Measurements from ENCODE around the gene DPYSL3.
A peak's percentile ranks its signal among the peaks of the same experiment; 100 is the strongest.

The DPYSL3 gene

GRCh38 chr5:147460380-147460779 lies 49.5 kb downstream of the DPYSL3 start:
- WGBS, result 99% methylated on average over 2 of the region's 2 CpGs
- no peak overlapping the region for H4K8ac ChIP-seq (ENCODE audit: low read length)
- peaks cover 2% of the 10 kb centered on the region for H3K4me1 ChIP-seq (ENCODE audit: control insufficient read depth, insufficient read depth, low read depth, low read length)
- H3K36me3 ChIP-seq (ENCODE audit: control insufficient read depth in 1 of 2, insufficient read depth in 2 of 2, low read depth in 1 of 2, low read length in 2 of 2), result no peaks in the 10 kb centered on the region
- H3K27ac ChIP-seq (ENCODE audit: low read length, poor library complexity, severe bottlenecking), result no peak overlapping the region
- no peak overlapping the region for H3K4me3 ChIP-seq (ENCODE audit: insufficient read depth in 1 of 2, low read depth in 1 of 2, low read length in 2 of 2)
- H2BK120ac ChIP-seq (ENCODE audit: low read depth, low read length), result no peak overlapping the region
- DNase-seq, result no peak
- H3K9ac ChIP-seq (ENCODE audit: low read length), result no peak overlapping the region
- H3K23ac ChIP-seq (ENCODE audit: low read length in 2 of 2), result no peak overlapping the region
- H4K91ac ChIP-seq (ENCODE audit: low read length), result no peak overlapping the region
- H3K4me2 ChIP-seq (ENCODE audit: low read length, poor library complexity, severe bottlenecking), result no peak overlapping the region
- H3K27me3 ChIP-seq (ENCODE audit: control insufficient read depth in 1 of 2, insufficient read depth in 1 of 2, low read length in 2 of 2), result no peaks in the 10 kb centered on the region
- no peak overlapping the region for H3K14ac ChIP-seq (ENCODE audit: low read length in 2 of 2)
- H3K4ac ChIP-seq (ENCODE audit: low read depth in 1 of 2, low read length in 2 of 2), result no peak overlapping the region
- no peak overlapping the region for H2AFZ ChIP-seq (ENCODE audit: low read depth, low read length)
- H2BK15ac ChIP-seq (ENCODE audit: low read depth, poor library complexity, severe bottlenecking), result no peak overlapping the region
- no peaks in the 10 kb centered on the region for H3K9me3 ChIP-seq (ENCODE audit: control insufficient read depth, low read length)
- H2BK5ac ChIP-seq (ENCODE audit: low read depth, low read length, poor library complexity, severe bottlenecking), result no peak overlapping the region
- H3K18ac ChIP-seq (ENCODE audit: low read depth in 1 of 2, low read length in 2 of 2), result no peak overlapping the region
- peaks cover 32% of the 10 kb centered on the region for H3K79me1 ChIP-seq (replicated peaks; ENCODE audit: low read length, poor library complexity, severe bottlenecking)
- H2BK12ac ChIP-seq (ENCODE audit: low read length in 2 of 2), result no peak overlapping the region
- no peak overlapping the region for H2AK5ac ChIP-seq (ENCODE audit: low read length, severe bottlenecking)

GRCh38 chr5:147458581-147458980 lies 51.3 kb downstream of the DPYSL3 start:
- no peak overlapping the region for H2AK5ac ChIP-seq (ENCODE audit: low read length, severe bottlenecking)
- H3K27me3 ChIP-seq (ENCODE audit: control insufficient read depth in 1 of 2, insufficient read depth in 1 of 2, low read length in 2 of 2), result no peaks in the 10 kb centered on the region
- H3K4me3 ChIP-seq (ENCODE audit: insufficient read depth in 1 of 2, low read depth in 1 of 2, low read length in 2 of 2), result no peak overlapping the region
- peaks cover 4% of the 10 kb centered on the region for H3K4me1 ChIP-seq (ENCODE audit: control insufficient read depth, insufficient read depth, low read depth, low read length)
- no peak overlapping the region for H3K14ac ChIP-seq (ENCODE audit: low read length in 2 of 2)
- no peak overlapping the region for H2AFZ ChIP-seq (ENCODE audit: low read depth, low read length)
- no peak overlapping the region for H3K9ac ChIP-seq (ENCODE audit: low read length)
- no peak overlapping the region for H3K27ac ChIP-seq (ENCODE audit: low read length, poor library complexity, severe bottlenecking)
- no peak overlapping the region for H2BK15ac ChIP-seq (ENCODE audit: low read depth, poor library complexity, severe bottlenecking)
- H2BK12ac ChIP-seq (ENCODE audit: low read length in 2 of 2), result peak overlapping the region in 1 of 2 experiments; percentile 24
- no peak overlapping the region for H2BK120ac ChIP-seq (ENCODE audit: low read depth, low read length)
- peaks cover 26% of the 10 kb centered on the region for H3K79me1 ChIP-seq (replicated peaks; ENCODE audit: low read length, poor library complexity, severe bottlenecking)
- no peaks in the 10 kb centered on the region for H3K9me3 ChIP-seq (ENCODE audit: control insufficient read depth, low read length)
- H3K4me2 ChIP-seq (ENCODE audit: low read length, poor library complexity, severe bottlenecking), result no peak overlapping the region
- no peak overlapping the region for H3K23ac ChIP-seq (ENCODE audit: low read length in 2 of 2)
- H3K18ac ChIP-seq (ENCODE audit: low read depth in 1 of 2, low read length in 2 of 2), result no peak overlapping the region
- no peaks in the 10 kb centered on the region for H3K36me3 ChIP-seq (ENCODE audit: control insufficient read depth in 1 of 2, insufficient read depth in 2 of 2, low read depth in 1 of 2, low read length in 2 of 2)
- H3K4ac ChIP-seq (ENCODE audit: low read depth in 1 of 2, low read length in 2 of 2), result no peak overlapping the region
- no peak overlapping the region for H4K91ac ChIP-seq (ENCODE audit: low read length)
- DNase-seq, result no peak
- H2BK5ac ChIP-seq (ENCODE audit: low read depth, low read length, poor library complexity, severe bottlenecking), result no peak overlapping the region
- WGBS, result 98% methylated on average over 3 of the region's 3 CpGs
- H4K8ac ChIP-seq (ENCODE audit: low read length), result no peak overlapping the region

GRCh38 chr5:147455822-147456450 lies 53.9 kb downstream of the DPYSL3 start:
- H2BK15ac ChIP-seq (ENCODE audit: low read depth, poor library complexity, severe bottlenecking), result no peak overlapping the region
- no peak overlapping the region for H3K18ac ChIP-seq (ENCODE audit: low read depth in 1 of 2, low read length in 2 of 2)
- no peak overlapping the region for H4K8ac ChIP-seq (ENCODE audit: low read length)
- H3K9ac ChIP-seq (ENCODE audit: low read length), result peak overlapping the region; percentile 93
- peaks cover 14% of the 10 kb centered on the region for H3K4me1 ChIP-seq (ENCODE audit: control insufficient read depth, insufficient read depth, low read depth, low read length)
- DNase-seq, result peak; percentile 15
- peak overlapping the region in 1 of 2 experiments; percentile 89 for H3K4me3 ChIP-seq (ENCODE audit: insufficient read depth in 1 of 2, low read depth in 1 of 2, low read length in 2 of 2)
- H3K36me3 ChIP-seq (ENCODE audit: control insufficient read depth in 1 of 2, insufficient read depth in 2 of 2, low read depth in 1 of 2, low read length in 2 of 2), result no peaks in the 10 kb centered on the region
- no peak overlapping the region for H3K14ac ChIP-seq (ENCODE audit: low read length in 2 of 2)
- H3K4ac ChIP-seq (ENCODE audit: low read depth in 1 of 2, low read length in 2 of 2), result no peak overlapping the region
- no peak overlapping the region for H2BK120ac ChIP-seq (ENCODE audit: low read depth, low read length)
- peaks cover 0 to 5% of the 10 kb centered on the region in 2 experiments for H3K27me3 ChIP-seq (ENCODE audit: control insufficient read depth in 1 of 2, insufficient read depth in 1 of 2, low read length in 2 of 2)
- WGBS, result 83% methylated on average over 1 of the region's 1 CpG
- no peak overlapping the region for H3K4me2 ChIP-seq (ENCODE audit: low read length, poor library complexity, severe bottlenecking)
- no peak overlapping the region for H3K27ac ChIP-seq (ENCODE audit: low read length, poor library complexity, severe bottlenecking)
- H2AFZ ChIP-seq (ENCODE audit: low read depth, low read length), result no peak overlapping the region
- H3K79me1 ChIP-seq (replicated peaks; ENCODE audit: low read length, poor library complexity, severe bottlenecking), result peaks cover 19% of the 10 kb centered on the region
- no peak overlapping the region for H2AK5ac ChIP-seq (ENCODE audit: low read length, severe bottlenecking)
- no peak overlapping the region for H4K91ac ChIP-seq (ENCODE audit: low read length)
- no peak overlapping the region for H3K23ac ChIP-seq (ENCODE audit: low read length in 2 of 2)
- H2BK12ac ChIP-seq (ENCODE audit: low read length in 2 of 2), result no peak overlapping the region
- H2BK5ac ChIP-seq (ENCODE audit: low read depth, low read length, poor library complexity, severe bottlenecking), result no peak overlapping the region
- H3K9me3 ChIP-seq (ENCODE audit: control insufficient read depth, low read length), result no peaks in the 10 kb centered on the region

DNA sequence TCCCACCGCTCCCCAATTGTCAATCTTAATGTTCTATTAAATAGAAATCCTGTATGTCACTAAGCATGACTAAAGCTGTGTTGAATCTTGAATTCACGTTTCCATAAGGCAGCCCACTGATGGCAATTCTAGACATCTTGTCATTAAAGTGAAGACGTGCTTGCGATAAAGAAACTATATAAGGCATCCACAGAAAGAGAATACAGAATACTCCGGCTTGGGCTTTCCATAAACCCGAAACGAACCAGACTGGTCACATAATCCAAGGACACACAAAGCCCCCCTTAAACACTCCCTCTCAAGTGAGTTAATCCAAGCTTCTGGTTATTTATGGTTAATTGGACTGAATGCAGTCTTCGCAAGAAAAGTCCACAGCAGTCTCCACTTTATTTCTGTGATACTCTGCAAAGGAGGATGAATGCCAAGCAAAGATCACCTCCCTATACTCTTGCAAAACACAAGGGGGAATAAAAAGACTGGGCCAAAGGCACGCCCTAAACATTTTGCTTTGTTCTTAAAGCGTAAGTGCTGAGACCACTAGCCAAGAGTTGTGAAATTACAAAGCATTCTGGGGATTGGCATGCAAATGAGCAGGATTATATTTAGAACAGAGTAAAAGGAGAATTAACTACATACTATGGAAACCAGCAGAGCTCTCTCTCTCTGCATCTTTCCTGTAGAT lies 54.7 kb downstream of the DPYSL3 start:
- no peak overlapping the region for H3K4me2 ChIP-seq (ENCODE audit: low read length, poor library complexity, severe bottlenecking)
- no peaks in the 10 kb centered on the region for H3K9me3 ChIP-seq (ENCODE audit: control insufficient read depth, low read length)
- no peak overlapping the region for H2AK5ac ChIP-seq (ENCODE audit: low read length, severe bottlenecking)
- no peak overlapping the region for H4K91ac ChIP-seq (ENCODE audit: low read length)
- 83% methylated on average over 9 of the region's 10 CpGs for WGBS
- H3K27me3 ChIP-seq (ENCODE audit: control insufficient read depth in 1 of 2, insufficient read depth in 1 of 2, low read length in 2 of 2), result peaks cover 0 to 5% of the 10 kb centered on the region in 2 experiments
- peak; percentile 55 for DNase-seq
- peak overlapping the region in 1 of 2 experiments; percentile 12 for H3K18ac ChIP-seq (ENCODE audit: low read depth in 1 of 2, low read length in 2 of 2)
- H2BK120ac ChIP-seq (ENCODE audit: low read depth, low read length), result no peak overlapping the region
- no peak overlapping the region for H3K14ac ChIP-seq (ENCODE audit: low read length in 2 of 2)
- H2BK12ac ChIP-seq (ENCODE audit: low read length in 2 of 2), result no peak overlapping the region
- no peak overlapping the region for H3K4ac ChIP-seq (ENCODE audit: low read depth in 1 of 2, low read length in 2 of 2)
- H2BK15ac ChIP-seq (ENCODE audit: low read depth, poor library complexity, severe bottlenecking), result no peak overlapping the region
- no peak overlapping the region for H2BK5ac ChIP-seq (ENCODE audit: low read depth, low read length, poor library complexity, severe bottlenecking)
- no peak overlapping the region for H4K8ac ChIP-seq (ENCODE audit: low read length)
- H3K9ac ChIP-seq (ENCODE audit: low read length), result peak overlapping the region; percentile 93
- no peak overlapping the region for H3K27ac ChIP-seq (ENCODE audit: low read length, poor library complexity, severe bottlenecking)
- H3K36me3 ChIP-seq (ENCODE audit: control insufficient read depth in 1 of 2, insufficient read depth in 2 of 2, low read depth in 1 of 2, low read length in 2 of 2), result no peaks in the 10 kb centered on the region
- no peak overlapping the region for H3K23ac ChIP-seq (ENCODE audit: low read length in 2 of 2)
- peak overlapping the region in 1 of 2 experiments; percentile 89 for H3K4me3 ChIP-seq (ENCODE audit: insufficient read depth in 1 of 2, low read depth in 1 of 2, low read length in 2 of 2)
- H3K79me1 ChIP-seq (replicated peaks; ENCODE audit: low read length, poor library complexity, severe bottlenecking), result peaks cover 19% of the 10 kb centered on the region
- H3K4me1 ChIP-seq (ENCODE audit: control insufficient read depth, insufficient read depth, low read depth, low read length), result peaks cover 14% of the 10 kb centered on the region
- H2AFZ ChIP-seq (ENCODE audit: low read depth, low read length), result no peak overlapping the region
